Astrocyte (in vitro differentiated cells and primary cell): Measurements from ENCODE around the gene DNAJC17. TPM values are rescaled to one million over a fixed set of nuclear protein-coding genes. Genes with fewer than 3 reads are reported as not detected.

ENCODE experiments used
- DNase-seq: peaks from one replicate; pipeline ENCODE4 v3.0.0-alpha.2; 2010; ENCODE audit warnings: low read depth
- FAIRE-seq: peaks from 2 replicates; lab custom pipeline; 2011; peaks lifted over from hg19 to GRCh38; lab: Jason Lieb, UNC
- H2AFZ ChIP-seq: 2 replicates; pipeline ENCODE4 v1.6.0; 2012; ENCODE audit warnings: low read depth, low read length, inconsistent platforms
- H3K27ac ChIP-seq: 2 replicates; pipeline ENCODE4 v1.5.1; 2011; ENCODE audit warnings: low read depth, low read length, inconsistent platforms
- H3K27me3 ChIP-seq: 2 replicates; pipeline ENCODE4 v1.6.0; 2011; ENCODE audit warnings: low read length, inconsistent platforms; ENCODE audit not compliant: insufficient read depth
- H3K36me3 ChIP-seq: 2 replicates; pipeline ENCODE4 v1.5.1; 2011; ENCODE audit warnings: low read length, inconsistent platforms; ENCODE audit not compliant: insufficient read depth
- H3K4me1 ChIP-seq: 2 replicates; pipeline ENCODE4 v1.5.1; 2011; ENCODE audit warnings: low read length, inconsistent platforms; ENCODE audit not compliant: insufficient read depth
- H3K4me2 ChIP-seq: 2 replicates; pipeline ENCODE4 v1.6.0; 2012; ENCODE audit warnings: low read length, inconsistent platforms
- H3K4me3 ChIP-seq: 2 replicates; pipeline ENCODE4 v1.5.1; 2011; ENCODE audit warnings: low read depth, mild to moderate bottlenecking, low read length, inconsistent platforms; ENCODE audit not compliant: insufficient read depth
- H3K79me2 ChIP-seq: 2 replicates; pipeline ENCODE4 v1.6.0; 2012; ENCODE audit warnings: mild to moderate bottlenecking, low read length, inconsistent platforms; ENCODE audit not compliant: insufficient read depth
- H3K9ac ChIP-seq: 2 replicates; pipeline ENCODE4 v1.6.0; 2012; ENCODE audit warnings: mild to moderate bottlenecking, low read length, inconsistent platforms
- H3K9me3 ChIP-seq: 2 replicates; pipeline ENCODE4 v1.5.1; 2012; ENCODE audit warnings: low read depth, mild to moderate bottlenecking, low read length, inconsistent platforms; ENCODE audit not compliant: insufficient read depth
- H4K20me1 ChIP-seq: 2 replicates; pipeline ENCODE4 v1.6.0; 2012; ENCODE audit warnings: low read length, inconsistent platforms; ENCODE audit not compliant: insufficient read depth
- H3K27ac Mint-ChIP-seq: one replicate; pipeline ENCODE4 v1.8.0; 2021; ENCODE audit warnings: mild to moderate bottlenecking, mixed read lengths; ENCODE audit not compliant: unreplicated experiment
- H3K27me3 Mint-ChIP-seq: one replicate; pipeline ENCODE4 v1.8.0; 2021; ENCODE audit warnings: low read depth, mixed read lengths; ENCODE audit not compliant: unreplicated experiment
- H3K36me3 Mint-ChIP-seq: one replicate; pipeline ENCODE4 v1.8.0; 2021; ENCODE audit warnings: low read depth, mixed read lengths; ENCODE audit not compliant: unreplicated experiment
- H3K4me1 Mint-ChIP-seq: one replicate; pipeline ENCODE4 v1.8.0; 2021; ENCODE audit warnings: low read depth, mixed read lengths; ENCODE audit not compliant: unreplicated experiment
- H3K4me3 Mint-ChIP-seq: one replicate; pipeline ENCODE4 v1.8.0; 2021; ENCODE audit warnings: mild to moderate bottlenecking, moderate library complexity, mixed read lengths; ENCODE audit not compliant: unreplicated experiment
- H3K9me3 Mint-ChIP-seq: one replicate; pipeline ENCODE4 v1.8.0; 2021; ENCODE audit warnings: mild to moderate bottlenecking, mixed read lengths; ENCODE audit not compliant: unreplicated experiment
- EZH2 ChIP-seq: IDR thresholded peaks from 2 replicates; pipeline ENCODE4 v1.6.1; 2012; ENCODE audit warnings: mild to moderate bottlenecking, low read length, inconsistent platforms; ENCODE audit not compliant: insufficient read depth
- total RNA-seq: library from RNA; stranded (reverse); gene quantifications from 2 replicates; pipeline ENCODE4 v1.2.1, GENCODE V29; 2021
- TF ChIP-seq, protein P1 (sequence below): IDR thresholded peaks from 2 replicates; pipeline ENCODE4 v1.5.1; 2011; ENCODE audit warnings: low read depth, mild to moderate bottlenecking, inconsistent platforms, low read length, moderate library complexity; ENCODE audit not compliant: insufficient read depth

Gene DNAJC17
- total RNA-seq, 1 donor from 2014 or later, result 21.0 TPM

DNA sequence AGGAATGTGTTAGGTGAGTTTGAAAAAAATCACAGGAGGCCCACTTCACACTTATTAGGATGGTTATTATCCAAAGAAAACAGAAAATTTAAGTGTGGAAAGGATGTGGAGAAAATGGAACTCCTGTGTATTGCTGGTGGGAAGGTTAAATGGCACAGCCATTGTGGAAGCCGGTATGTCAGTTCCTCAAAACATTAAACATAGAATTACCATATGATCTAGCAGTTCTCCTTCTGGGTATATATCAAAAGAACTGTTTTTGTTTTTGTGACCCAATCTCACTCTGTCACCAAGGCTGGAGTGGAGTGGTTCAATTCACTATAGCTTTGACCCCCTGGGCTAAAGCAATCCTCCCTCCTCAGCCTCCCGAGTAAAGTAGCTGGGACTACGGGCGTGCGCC lies 10.8 kb downstream of the DNAJC17 start:
- Histone ChIP-seq H3K27me3 (no peaks in the 10 kb centered on the region), H3K4me3 (no peak overlapping the region), H3K79me2 (peaks cover 40% of the 10 kb centered on the region), H4K20me1 (peaks cover 18% of the 10 kb centered on the region), H3K9me3 (no peaks in the 10 kb centered on the region), H2AFZ (no peak overlapping the region), H3K27ac (no peak overlapping the region), H3K36me3 (peaks cover 3% of the 10 kb centered on the region), H3K9ac (no peak overlapping the region), H3K4me1 (peaks cover 16% of the 10 kb centered on the region), H3K4me2 (no peak overlapping the region)
- Mint-ChIP-seq H3K9me3 (no peaks in the 10 kb centered on the region), H3K27ac (no peak overlapping the region), H3K4me1 (peaks cover 15% of the 10 kb centered on the region), H3K4me3 (no peak overlapping the region), H3K27me3 (no peaks in the 10 kb centered on the region), H3K36me3 (peaks cover 17% of the 10 kb centered on the region)
- FAIRE-seq (no peak), DNase-seq (no peak)
- TF ChIP-seq EZH2, result no peak
- TF ChIP-seq, protein P1, sequence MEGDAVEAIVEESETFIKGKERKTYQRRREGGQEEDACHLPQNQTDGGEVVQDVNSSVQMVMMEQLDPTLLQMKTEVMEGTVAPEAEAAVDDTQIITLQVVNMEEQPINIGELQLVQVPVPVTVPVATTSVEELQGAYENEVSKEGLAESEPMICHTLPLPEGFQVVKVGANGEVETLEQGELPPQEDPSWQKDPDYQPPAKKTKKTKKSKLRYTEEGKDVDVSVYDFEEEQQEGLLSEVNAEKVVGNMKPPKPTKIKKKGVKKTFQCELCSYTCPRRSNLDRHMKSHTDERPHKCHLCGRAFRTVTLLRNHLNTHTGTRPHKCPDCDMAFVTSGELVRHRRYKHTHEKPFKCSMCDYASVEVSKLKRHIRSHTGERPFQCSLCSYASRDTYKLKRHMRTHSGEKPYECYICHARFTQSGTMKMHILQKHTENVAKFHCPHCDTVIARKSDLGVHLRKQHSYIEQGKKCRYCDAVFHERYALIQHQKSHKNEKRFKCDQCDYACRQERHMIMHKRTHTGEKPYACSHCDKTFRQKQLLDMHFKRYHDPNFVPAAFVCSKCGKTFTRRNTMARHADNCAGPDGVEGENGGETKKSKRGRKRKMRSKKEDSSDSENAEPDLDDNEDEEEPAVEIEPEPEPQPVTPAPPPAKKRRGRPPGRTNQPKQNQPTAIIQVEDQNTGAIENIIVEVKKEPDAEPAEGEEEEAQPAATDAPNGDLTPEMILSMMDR, result no peak

DNA sequence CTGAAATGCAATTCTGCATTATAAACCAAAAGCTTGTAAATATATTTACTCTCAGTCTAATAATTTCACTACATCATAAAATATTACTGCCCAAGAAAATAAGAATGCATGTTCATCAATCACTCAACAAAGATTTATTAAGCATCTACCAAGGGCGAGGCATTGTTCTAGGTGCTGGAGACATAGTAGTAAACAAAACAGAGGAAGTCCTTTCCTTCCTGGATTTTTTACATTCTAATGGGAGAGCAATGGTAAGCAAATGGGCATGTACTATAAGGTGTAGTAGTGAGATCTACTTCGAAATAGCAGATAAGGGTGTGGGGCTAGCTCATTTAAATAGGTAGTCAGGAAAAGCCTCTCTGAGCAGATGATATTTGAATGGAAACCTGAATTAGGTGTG lies 11.2 kb downstream of the DNAJC17 start:
- no peak overlapping the region for H3K27ac Mint-ChIP-seq
- H3K4me1 Mint-ChIP-seq, result peaks cover 15% of the 10 kb centered on the region
- no peak overlapping the region for H3K4me3 Mint-ChIP-seq
- Histone ChIP-seq H3K9ac (no peak overlapping the region), H3K4me3 (no peak overlapping the region), H3K4me2 (no peak overlapping the region), H2AFZ (no peak overlapping the region), H3K4me1 (peaks cover 16% of the 10 kb centered on the region), H3K79me2 (peaks cover 40% of the 10 kb centered on the region), H3K36me3 (peaks cover 3% of the 10 kb centered on the region), H3K27ac (no peak overlapping the region), H3K9me3 (no peaks in the 10 kb centered on the region), H4K20me1 (peaks cover 18% of the 10 kb centered on the region), H3K27me3 (no peaks in the 10 kb centered on the region)
- FAIRE-seq (no peak), DNase-seq (no peak)
- peaks cover 16% of the 10 kb centered on the region for H3K36me3 Mint-ChIP-seq
- H3K27me3 Mint-ChIP-seq, result no peaks in the 10 kb centered on the region
- no peaks in the 10 kb centered on the region for H3K9me3 Mint-ChIP-seq
- no peak for TF ChIP-seq EZH2
- TF ChIP-seq, protein P1, result no peak

DNA sequence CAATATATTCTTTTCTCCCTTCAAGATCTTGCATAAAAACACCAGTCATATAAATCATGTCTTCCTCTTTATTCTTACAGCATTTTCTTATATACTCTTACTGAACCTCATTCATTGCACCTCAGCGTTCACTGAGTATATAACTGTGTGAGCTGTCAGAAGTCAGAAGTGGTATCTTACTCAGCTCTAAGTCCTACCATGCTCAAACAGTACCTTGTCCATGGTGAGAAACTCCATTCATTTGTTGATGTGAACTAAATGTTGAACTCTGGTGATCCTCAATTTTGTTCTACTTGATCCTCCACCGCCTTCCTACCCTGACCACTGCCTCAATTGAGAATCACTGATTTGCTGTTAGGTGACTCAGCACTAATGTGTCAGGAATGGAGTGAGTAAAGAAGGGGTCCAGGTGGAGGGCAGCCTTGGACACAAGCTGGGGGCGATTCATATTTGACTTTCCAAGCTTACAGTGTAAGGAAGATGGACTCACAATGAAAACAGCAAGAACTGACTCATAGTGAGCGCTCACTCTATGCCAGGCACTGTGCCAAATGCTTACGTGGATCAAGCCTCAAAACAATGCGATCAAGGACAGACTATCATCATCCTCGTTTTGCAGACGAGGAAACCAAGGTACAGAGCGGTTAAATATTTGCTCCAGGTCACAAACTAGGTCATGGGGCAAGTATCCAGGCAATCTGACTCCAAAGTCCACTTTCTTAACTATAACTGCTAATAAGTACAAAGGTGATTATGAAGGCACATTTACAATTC lies 13.9 kb downstream of the DNAJC17 start:
- no peak for TF ChIP-seq EZH2
- TF ChIP-seq, protein P1, result no peak
- Histone ChIP-seq H3K4me1 (peaks cover 21% of the 10 kb centered on the region), H3K9me3 (no peaks in the 10 kb centered on the region), H2AFZ (no peak overlapping the region), H3K36me3 (peaks cover 3% of the 10 kb centered on the region), H3K27me3 (no peaks in the 10 kb centered on the region), H3K27ac (peak overlapping the region; percentile 80), H3K4me3 (peak overlapping the region; percentile 5), H4K20me1 (peaks cover 23% of the 10 kb centered on the region), H3K4me2 (peak overlapping the region; percentile 69), H3K79me2 (peaks cover 45% of the 10 kb centered on the region), H3K9ac (peak overlapping the region; percentile 51)
- FAIRE-seq (peak; percentile 81), DNase-seq (peak; percentile 94)
- Mint-ChIP-seq H3K27ac (peak overlapping the region; percentile 38), H3K27me3 (no peaks in the 10 kb centered on the region), H3K4me3 (no peak overlapping the region), H3K9me3 (no peaks in the 10 kb centered on the region), H3K4me1 (peaks cover 14% of the 10 kb centered on the region), H3K36me3 (peaks cover 14% of the 10 kb centered on the region)
